GM12892 (cell line): ENCODE measurements around the gene THAP7.

ENCODE experiments used
- POLR2A ChIP-seq: IDR thresholded peaks from 2 replicates; pipeline ENCODE4 v1.6.1; 2011; ENCODE audit warnings: low read depth, low read length, control low read depth
- POLR2AphosphoS5 ChIP-seq: IDR thresholded peaks from 2 replicates; pipeline ENCODE4 v1.6.1; 2011; ENCODE audit warnings: low read depth, low read length, control low read depth
- TAF1 ChIP-seq: IDR thresholded peaks from 2 replicates; pipeline ENCODE4 v1.6.1; 2011; ENCODE audit warnings: low read depth, mild to moderate bottlenecking, control low read depth, low read length, borderline replicate concordance

- TF ChIP-seq POLR2A (no peak), POLR2AphosphoS5 (no peak), TAF1 (no peak)
Observed at GRCh38 chr22:21043860-21044535, 42.1 kb upstream of the THAP7 start.
